GM12874 (cell line): ENCODE data around the gene PILRB.

ENCODE experiments used
- CTCF ChIP-seq: IDR thresholded peaks from 2 replicates; pipeline ENCODE4 v1.5.1; 2011; ENCODE audit warnings: low read depth, mild to moderate bottlenecking, control low read depth, low read length, moderate library complexity; ENCODE audit not compliant: insufficient read depth

Gene PILRB

GRCh38 chr7:100413889-100414288 lies 56.0 kb downstream of the PILRB start:
- TF ChIP-seq CTCF: no peak

- no peak for TF ChIP-seq CTCF
Measured at GRCh38 chr7:100415448-100415847, 57.5 kb downstream of the PILRB start.
